IMR-90 (cell line): ENCODE results near the gene DEK. TPM values are rescaled to one million over a fixed set of nuclear protein-coding genes. Genes with fewer than 3 reads are reported as not detected.

ENCODE experiments used
- ATAC-seq: fragments of 200-7000 bp; cut with Tn5 transposase; 2 replicates; pipeline ENCODE4 v1.9.1; 2020; ENCODE audit warnings: low read depth, mild to moderate bottlenecking, moderate library complexity
- BruUV-seq: library from RNA; stranded (reverse); fragments of 400-500 nt; replicated peaks from 2 replicates; lab custom pipeline; 2021; lab: Mats Ljungman, UMichigan
- CTCF ChIA-PET: fragments of 300-600 bp; formaldehyde crosslinking; extraction: SDS; loops from one replicate; lab custom pipeline; 2021; ENCODE audit warnings: antibody characterized with exemption; lab: Yijun Ruan, JAX
- POLR2A ChIA-PET: fragments of 300-600 bp; sonication (Branson Sonifier 250); formaldehyde crosslinking; loops from one replicate; lab custom pipeline; 2022; ENCODE audit warnings: antibody characterized with exemption; ENCODE audit not compliant: unreplicated experiment; lab: Charles Lee
- DNase-seq: peaks from one replicate; pipeline ENCODE4 v3.0.0; 2013
- H2AFZ ChIP-seq: replicated peaks from 2 replicates; pipeline ENCODE3; 2013; ENCODE audit warnings: low read length, mild to moderate bottlenecking; ENCODE audit not compliant: poor library complexity
- H2AK5ac ChIP-seq: 2 replicates; pipeline ENCODE4 v1.6.1; 2013; ENCODE audit warnings: low read depth, low read length, inconsistent platforms
- H2AK9ac ChIP-seq: replicated peaks from 2 replicates; pipeline ENCODE3; 2013; ENCODE audit warnings: mild to moderate bottlenecking, low read depth, low read length, moderate library complexity; ENCODE audit not compliant: poor library complexity
- H2BK120ac ChIP-seq: 2 replicates; pipeline ENCODE4 v1.6.1; 2013; ENCODE audit warnings: low read depth, low read length, inconsistent platforms
- H2BK15ac ChIP-seq: 3 replicates; pipeline ENCODE4 v1.6.1; 2013; ENCODE audit warnings: low read depth, low read length, inconsistent platforms
- H2BK20ac ChIP-seq: 2 replicates; pipeline ENCODE4 v1.6.1; 2013; ENCODE audit warnings: low read depth, mild to moderate bottlenecking, inconsistent platforms, low read length, moderate library complexity
- H2BK5ac ChIP-seq: 2 replicates; pipeline ENCODE4 v1.6.1; 2013; ENCODE audit warnings: mild to moderate bottlenecking, low read depth, low read length, inconsistent platforms; ENCODE audit not compliant: poor library complexity, severe bottlenecking
- H3K14ac ChIP-seq: replicated peaks from 2 replicates; pipeline ENCODE4 v1.6.1; 2013; ENCODE audit warnings: low read depth, low read length, inconsistent platforms
- H3K18ac ChIP-seq: 2 replicates; pipeline ENCODE4 v1.6.1; 2013; ENCODE audit warnings: low read depth, low read length, control low read depth
- H3K23ac ChIP-seq: 2 replicates; pipeline ENCODE4 v1.6.1; 2013; ENCODE audit warnings: low read depth, low read length, inconsistent platforms
- H3K27ac ChIP-seq: 2 replicates; pipeline ENCODE4 v1.5.1; 2013; ENCODE audit warnings: mild to moderate bottlenecking, control low read depth, low read length; ENCODE audit not compliant: insufficient read depth
- H3K27me3 ChIP-seq: 2 replicates; pipeline ENCODE4 v1.6.1; 2013; ENCODE audit warnings: low read length; ENCODE audit not compliant: control insufficient read depth, insufficient read depth
- H3K36me3 ChIP-seq: 2 replicates; pipeline ENCODE4 v1.6.1; 2013; ENCODE audit warnings: low read length, mixed read lengths; ENCODE audit not compliant: control insufficient read depth, insufficient read depth
- H3K4ac ChIP-seq: 2 replicates; pipeline ENCODE4 v1.6.1; 2013; ENCODE audit warnings: low read depth, low read length, inconsistent platforms
- H3K4me1 ChIP-seq: 2 replicates; pipeline ENCODE4 v1.6.1; 2013; ENCODE audit warnings: low read length, mixed read lengths; ENCODE audit not compliant: control insufficient read depth, insufficient read depth
- H3K4me2 ChIP-seq: 2 replicates; pipeline ENCODE4 v1.6.1; 2013; ENCODE audit warnings: low read depth, mild to moderate bottlenecking, control low read depth, low read length, moderate library complexity
- H3K4me3 ChIP-seq: 2 replicates; pipeline ENCODE4 v1.5.1; 2013; ENCODE audit warnings: low read depth, mild to moderate bottlenecking, control low read depth, low read length, moderate library complexity; ENCODE audit not compliant: insufficient read depth
- H3K56ac ChIP-seq: 2 replicates; pipeline ENCODE4 v1.6.1; 2013; ENCODE audit warnings: low read length, inconsistent platforms; ENCODE audit not compliant: insufficient read depth; ENCODE audit errors: extremely low read depth
- H3K79me1 ChIP-seq, 2 experiments: 2 replicates each; pipeline ENCODE4 v1.6.1; 2013; ENCODE audit warnings: low read length in 2 of 2, inconsistent platforms in 1 of 2, low read depth in 1 of 2
- H3K9ac ChIP-seq: 2 replicates; pipeline ENCODE4 v1.6.1; 2013; ENCODE audit warnings: low read depth, low read length, control low read depth
- H3K9me1 ChIP-seq: 2 replicates; pipeline ENCODE4 v1.6.1; 2013; ENCODE audit warnings: low read length, inconsistent platforms; ENCODE audit not compliant: insufficient read depth
- H3K9me3 ChIP-seq: 2 replicates; pipeline ENCODE4 v1.6.1; 2013; ENCODE audit warnings: low read length; ENCODE audit not compliant: control insufficient read depth, insufficient read depth
- H4K20me1 ChIP-seq: 2 replicates; pipeline ENCODE4 v1.6.1; 2013; ENCODE audit warnings: low read length, inconsistent platforms; ENCODE audit not compliant: insufficient read depth
- H4K5ac ChIP-seq: 2 replicates; pipeline ENCODE4 v1.6.1; 2013; ENCODE audit warnings: mild to moderate bottlenecking, low read depth, low read length, control low read depth
- H4K8ac ChIP-seq, 2 experiments: 2 replicates each; pipeline ENCODE4 v1.6.1; 2013; ENCODE audit warnings: low read depth in 2 of 2, low read length in 2 of 2, control low read depth in 1 of 2, inconsistent platforms in 1 of 2
- H4K91ac ChIP-seq: 2 replicates; pipeline ENCODE4 v1.6.1; 2013; ENCODE audit warnings: low read depth, low read length, inconsistent platforms; ENCODE audit not compliant: insufficient read depth
- BHLHE40 ChIP-seq: fragments of 150-350 bp; IDR thresholded peaks from 2 replicates; pipeline ENCODE4 v1.6.1; 2016; ENCODE audit warnings: mild to moderate bottlenecking, low read depth, low read length
- FOS ChIP-seq: fragments of 150-350 bp; IDR thresholded peaks from 2 replicates; pipeline ENCODE4 v1.6.1; 2016; ENCODE audit warnings: low read depth, low read length
- MAFK ChIP-seq: IDR thresholded peaks from 2 replicates; pipeline ENCODE4 v1.6.1; 2012; ENCODE audit warnings: low read depth, low read length, improper control_type of control experiment
- MAZ ChIP-seq: IDR thresholded peaks from 2 replicates; pipeline ENCODE4 v1.6.1; 2012; ENCODE audit warnings: low read depth, mild to moderate bottlenecking, low read length, improper control_type of control experiment, moderate library complexity, borderline replicate concordance
- MXI1 ChIP-seq: IDR thresholded peaks from 2 replicates; pipeline ENCODE4 v1.6.1; 2012; ENCODE audit warnings: low read depth, mild to moderate bottlenecking, low read length, moderate library complexity, borderline replicate concordance
- POLR2A ChIP-seq: IDR thresholded peaks from 2 replicates; pipeline ENCODE4 v1.6.1; 2012; ENCODE audit warnings: mild to moderate bottlenecking, low read depth, low read length
- RAD21 ChIP-seq: IDR thresholded peaks from 2 replicates; pipeline ENCODE4 v1.6.1; 2012; ENCODE audit warnings: low read length, improper control_type of control experiment
- RCOR1 ChIP-seq: IDR thresholded peaks from 2 replicates; pipeline ENCODE4 v1.6.1; 2012; ENCODE audit warnings: mild to moderate bottlenecking, low read length, improper control_type of control experiment; ENCODE audit not compliant: insufficient replicate concordance
- RFX5 ChIP-seq: IDR thresholded peaks from 2 replicates; pipeline ENCODE4 v1.8.0; 2012; ENCODE audit warnings: low read depth, mild to moderate bottlenecking, low read length, moderate library complexity
- WGBS, 2 experiments: methylation state at CpG; one replicate each; pipeline versions ENCODE4 v1.1.5 to v1.1.7; 2013; ENCODE audit warnings: missing lambda C conversion rate in 2 of 2; ENCODE audit not compliant: insufficient read length in 1 of 2; ENCODE audit errors: extremely low coverage in 2 of 2; 5-methylcytosine and 5-hydroxymethylcytosine counted together
- dilution Hi-C: fragments of 300-500 bp; cut with HindIII; formaldehyde crosslinking; loops from one replicate; pipeline ENCODE4 v1.14.3; 2018; ENCODE audit warnings: low sequenced_read_pairs; ENCODE audit not compliant: unreplicated experiment
- in situ Hi-C: fragments of 300-500 bp; cut with MboI; formaldehyde crosslinking; loops from 3 replicates; pipeline ENCODE4 v1.14.3; 2019; ENCODE audit warnings: low sequenced_read_pairs, inconsistent platforms, mixed read lengths
- intact Hi-C: fragments of 100-400 bp; cut with micrococcal nuclease; formaldehyde crosslinking; loops from 2 replicates; pipeline ENCODE4 v1.10.0; 2022
- polyA plus RNA-seq, 3 experiments: library from polyadenylated mRNA; depleted of rRNA; stranded (reverse); fragments of >200 nt; gene quantifications; 2 replicates each; pipeline ENCODE4 v1.2.3, GENCODE V29; 2012; ENCODE audit warnings: low replicate concordance in 1 of 3
- total RNA-seq: library from RNA; depleted of rRNA; stranded (reverse); fragments of >200 nt; gene quantifications from 2 replicates; pipeline ENCODE4 v1.2.3, GENCODE V29; 2012
- TF ChIP-seq, protein P1 (sequence below): fragments of 150-350 bp; IDR thresholded peaks from 2 replicates; pipeline ENCODE4 v1.6.1; 2017; ENCODE audit warnings: mild to moderate bottlenecking, antibody characterized with exemption, low read length, low read depth
- TF ChIP-seq, protein P2 (sequence below): fragments of 150-350 bp; IDR thresholded peaks from 2 replicates; pipeline ENCODE4 v1.6.1; 2016; ENCODE audit warnings: low read depth, mild to moderate bottlenecking, low read length, moderate library complexity, borderline replicate concordance
- TF ChIP-seq, protein P3 (sequence below): conservative IDR thresholded peaks from 2 replicates; pipeline ENCODE4 v1.5.1; 2012; ENCODE audit warnings: mild to moderate bottlenecking, low read depth, low read length, improper control_type of control experiment

The DEK gene
- total and polyA plus RNA-seq, 2 of the 4 experiments (the other 2 are of a cell fraction): 33.5 to 37.1 TPM

DNA sequence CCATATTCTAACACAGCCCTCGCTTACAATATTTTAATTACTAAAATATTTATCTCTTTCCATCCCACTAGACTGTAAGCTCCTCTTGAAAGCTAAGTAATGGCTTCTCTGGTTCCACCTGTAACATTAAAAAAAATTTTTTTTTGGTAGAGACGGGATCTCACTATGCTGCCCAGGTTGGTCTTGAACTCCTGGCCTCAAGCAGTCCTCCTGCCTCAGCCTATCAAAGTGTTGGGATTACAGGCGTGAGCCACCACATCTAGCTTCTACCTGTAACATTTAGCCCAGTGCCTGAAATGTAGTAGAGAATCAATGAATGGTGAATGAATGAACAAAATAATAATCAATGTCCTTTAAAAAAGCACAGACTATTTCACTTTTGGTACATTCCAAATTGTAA lies 28.8 kb downstream of the DEK start:
- Histone ChIP-seq H3K9me3 (peaks cover 4% of the 10 kb centered on the region), H3K4me2 (no peak overlapping the region), H2BK15ac (no peak overlapping the region), H3K18ac (no peak overlapping the region), H3K36me3 (peaks cover 23% of the 10 kb centered on the region), H4K91ac (no peak overlapping the region), H2AFZ (no peak overlapping the region), H3K23ac (no peak overlapping the region), H3K4me1 (no peaks in the 10 kb centered on the region), H2AK5ac (no peak overlapping the region), H2BK120ac (no peak overlapping the region), H2AK9ac (no peak overlapping the region), H3K14ac (no peak overlapping the region), H4K20me1 (no peaks in the 10 kb centered on the region), H2BK5ac (no peak overlapping the region), H3K79me1 (peaks cover 8 to 18% of the 10 kb centered on the region in 2 experiments; a peak in 3 of 4 replicates), H3K27me3 (no peaks in the 10 kb centered on the region), H3K27ac (no peak overlapping the region), H2BK20ac (no peak overlapping the region), H4K8ac (no peak overlapping the region), H3K9me1 (no peaks in the 10 kb centered on the region), H3K4me3 (no peak overlapping the region), H4K5ac (no peak overlapping the region), H3K56ac (no peak overlapping the region), H3K9ac (no peak overlapping the region), H3K4ac (no peak overlapping the region)
- DNase-seq (no peak), ATAC-seq (no peak)
- CTCF ChIA-PET: interaction anchor here (0.6 kb wide), 1 partner anchor 85 kb away, joined by 3 read pairs; no protein-coding TSS in a partner anchor
- 100% methylated on average over 1 of the region's 3 CpGs; no CpG with 5 or more reads in 1 of the 2 experiments for whole genome bisulfite sequencing, 2 experiments
- TF ChIP-seq RFX5 (no peak), FOS (no peak), BHLHE40 (no peak), MXI1 (no peak), MAFK (no peak), RCOR1 (no peak), MAZ (no peak), POLR2A (no peak), RAD21 (no peak)
- TF ChIP-seq, protein P1, sequence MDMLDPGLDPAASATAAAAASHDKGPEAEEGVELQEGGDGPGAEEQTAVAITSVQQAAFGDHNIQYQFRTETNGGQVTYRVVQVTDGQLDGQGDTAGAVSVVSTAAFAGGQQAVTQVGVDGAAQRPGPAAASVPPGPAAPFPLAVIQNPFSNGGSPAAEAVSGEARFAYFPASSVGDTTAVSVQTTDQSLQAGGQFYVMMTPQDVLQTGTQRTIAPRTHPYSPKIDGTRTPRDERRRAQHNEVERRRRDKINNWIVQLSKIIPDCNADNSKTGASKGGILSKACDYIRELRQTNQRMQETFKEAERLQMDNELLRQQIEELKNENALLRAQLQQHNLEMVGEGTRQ: no peak
- TF ChIP-seq, protein P2, sequence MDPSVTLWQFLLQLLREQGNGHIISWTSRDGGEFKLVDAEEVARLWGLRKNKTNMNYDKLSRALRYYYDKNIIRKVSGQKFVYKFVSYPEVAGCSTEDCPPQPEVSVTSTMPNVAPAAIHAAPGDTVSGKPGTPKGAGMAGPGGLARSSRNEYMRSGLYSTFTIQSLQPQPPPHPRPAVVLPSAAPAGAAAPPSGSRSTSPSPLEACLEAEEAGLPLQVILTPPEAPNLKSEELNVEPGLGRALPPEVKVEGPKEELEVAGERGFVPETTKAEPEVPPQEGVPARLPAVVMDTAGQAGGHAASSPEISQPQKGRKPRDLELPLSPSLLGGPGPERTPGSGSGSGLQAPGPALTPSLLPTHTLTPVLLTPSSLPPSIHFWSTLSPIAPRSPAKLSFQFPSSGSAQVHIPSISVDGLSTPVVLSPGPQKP: no peak
- TF ChIP-seq, protein P3, sequence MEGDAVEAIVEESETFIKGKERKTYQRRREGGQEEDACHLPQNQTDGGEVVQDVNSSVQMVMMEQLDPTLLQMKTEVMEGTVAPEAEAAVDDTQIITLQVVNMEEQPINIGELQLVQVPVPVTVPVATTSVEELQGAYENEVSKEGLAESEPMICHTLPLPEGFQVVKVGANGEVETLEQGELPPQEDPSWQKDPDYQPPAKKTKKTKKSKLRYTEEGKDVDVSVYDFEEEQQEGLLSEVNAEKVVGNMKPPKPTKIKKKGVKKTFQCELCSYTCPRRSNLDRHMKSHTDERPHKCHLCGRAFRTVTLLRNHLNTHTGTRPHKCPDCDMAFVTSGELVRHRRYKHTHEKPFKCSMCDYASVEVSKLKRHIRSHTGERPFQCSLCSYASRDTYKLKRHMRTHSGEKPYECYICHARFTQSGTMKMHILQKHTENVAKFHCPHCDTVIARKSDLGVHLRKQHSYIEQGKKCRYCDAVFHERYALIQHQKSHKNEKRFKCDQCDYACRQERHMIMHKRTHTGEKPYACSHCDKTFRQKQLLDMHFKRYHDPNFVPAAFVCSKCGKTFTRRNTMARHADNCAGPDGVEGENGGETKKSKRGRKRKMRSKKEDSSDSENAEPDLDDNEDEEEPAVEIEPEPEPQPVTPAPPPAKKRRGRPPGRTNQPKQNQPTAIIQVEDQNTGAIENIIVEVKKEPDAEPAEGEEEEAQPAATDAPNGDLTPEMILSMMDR: no peak
- no TSS peak for BruUV-seq
- dilution Hi-C loops: no loop called here
- in situ Hi-C loops: no loop called here
- POLR2A ChIA-PET: no interaction called here
- intact Hi-C loops: no loop called here
